ENCODE data around the gene STK32C.

The STK32C gene

GRCh38 chr10:132185601-132186487 is 121.9 kb downstream of the STK32C start:
- DNase-seq (ENCODE audit: low read depth in 2 of 2): peak in 1 of 2 donors; percentile 29

- no peak for DNase-seq (ENCODE audit: low read depth in 2 of 2)
Observed at GRCh38 chr10:132184816-132185593, 122.7 kb downstream of the STK32C start.

- DNase-seq (ENCODE audit: low read depth in 2 of 2): no peak
Observed at GRCh38 chr10:132183046-132183445, 124.7 kb downstream of the STK32C start.

GRCh38 chr10:132182591-132182990 is 125.2 kb downstream of the STK32C start:
- no peak for DNase-seq (ENCODE audit: low read depth in 2 of 2)

- DNase-seq (ENCODE audit: low read depth in 2 of 2): no peak
Observed at GRCh38 chr10:132181691-132182425, 125.9 kb downstream of the STK32C start.

- DNase-seq (ENCODE audit: low read depth in 2 of 2): no peak
Observed at GRCh38 chr10:132180736-132181135, 127.0 kb downstream of the STK32C start.

- no peak for DNase-seq (ENCODE audit: low read depth in 2 of 2)
Observed at GRCh38 chr10:132179551-132180392, 128.0 kb downstream of the STK32C start.

GRCh38 chr10:132178672-132179545 is 128.8 kb downstream of the STK32C start:
- no peak for DNase-seq (ENCODE audit: low read depth in 2 of 2)

GRCh38 chr10:132178046-132178445 is 129.7 kb downstream of the STK32C start:
- no peak for DNase-seq (ENCODE audit: low read depth in 2 of 2)

- DNase-seq (ENCODE audit: low read depth in 2 of 2): no peak
Observed at GRCh38 chr10:132176623-132177500, 130.9 kb downstream of the STK32C start.

GRCh38 chr10:132175907-132176581 is 131.7 kb downstream of the STK32C start:
- DNase-seq (ENCODE audit: low read depth in 2 of 2): no peak

- DNase-seq (ENCODE audit: low read depth in 2 of 2): no peak
Observed at GRCh38 chr10:132175408-132175807, 132.3 kb downstream of the STK32C start.

- DNase-seq (ENCODE audit: low read depth in 2 of 2): no peak
Observed at GRCh38 chr10:132174237-132174636, 133.5 kb downstream of the STK32C start.

GRCh38 chr10:132173185-132173584 is 134.6 kb downstream of the STK32C start:
- DNase-seq (ENCODE audit: low read depth in 2 of 2): no peak

- DNase-seq (ENCODE audit: low read depth in 2 of 2): no peak
Observed at GRCh38 chr10:132172091-132173066, 135.4 kb downstream of the STK32C start.

GRCh38 chr10:132170561-132171361 is 137.0 kb downstream of the STK32C start:
- DNase-seq (ENCODE audit: low read depth in 2 of 2): no peak

Measured in stimulated activated CD8-positive, alpha-beta memory T cell treated with anti-CD3 and anti-CD28 coated beads, Interleukin-15, amount 100 ng/mL, for 48 hours (primary cell).